SH-SY5Y (cell line): ENCODE data around the gene SHD.

ENCODE experiments used
- GATA2 ChIP-seq: IDR thresholded peaks from 2 replicates; pipeline ENCODE4 v1.6.1; 2011; ENCODE audit warnings: mild to moderate bottlenecking, low read depth, low read length
- GATA3 ChIP-seq: IDR thresholded peaks from 2 replicates; pipeline ENCODE4 v1.6.1; 2011; ENCODE audit warnings: low read depth, mild to moderate bottlenecking, low read length, moderate library complexity

DNA sequence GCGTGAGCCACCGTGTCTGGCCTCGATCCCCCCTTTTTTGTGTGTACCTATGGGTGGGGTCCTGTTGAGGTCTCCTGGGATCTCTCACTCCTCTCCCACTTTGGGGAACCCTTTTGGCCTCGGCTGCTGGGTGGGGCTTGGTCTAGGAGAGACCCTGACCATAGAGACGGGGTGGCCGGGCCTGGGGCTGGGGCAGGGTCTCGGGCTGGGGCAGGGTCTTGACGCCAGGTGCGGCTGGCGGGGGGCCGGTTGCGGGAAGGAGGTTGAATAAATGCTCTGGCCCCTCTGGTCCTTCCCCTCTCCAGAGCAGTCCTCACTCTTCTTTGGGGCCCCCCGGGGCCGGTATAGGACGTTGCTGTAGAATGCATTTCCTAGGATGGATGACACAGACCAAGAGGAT is 13.4 kb downstream of the SHD start:
- TF ChIP-seq GATA2 (no peak), GATA3 (no peak)
